GM18951 (cell line): ENCODE data around the gene EFCAB13.

Source experiments
- POLR2A ChIP-seq: IDR thresholded peaks from 4 replicates; pipeline ENCODE4 v1.6.1; 2011; ENCODE audit warnings: mild to moderate bottlenecking; ENCODE audit not compliant: insufficient read length, insufficient read depth; ENCODE audit errors: extremely low read depth
- in situ Hi-C: fragments of 300-500 bp; cut with MboI; formaldehyde crosslinking; loops from one replicate; pipeline ENCODE4 v1.12.0; 2022; ENCODE audit warnings: low sequenced_read_pairs, mixed read lengths, inconsistent platforms; ENCODE audit not compliant: unreplicated experiment

EFCAB13 gene

DNA sequence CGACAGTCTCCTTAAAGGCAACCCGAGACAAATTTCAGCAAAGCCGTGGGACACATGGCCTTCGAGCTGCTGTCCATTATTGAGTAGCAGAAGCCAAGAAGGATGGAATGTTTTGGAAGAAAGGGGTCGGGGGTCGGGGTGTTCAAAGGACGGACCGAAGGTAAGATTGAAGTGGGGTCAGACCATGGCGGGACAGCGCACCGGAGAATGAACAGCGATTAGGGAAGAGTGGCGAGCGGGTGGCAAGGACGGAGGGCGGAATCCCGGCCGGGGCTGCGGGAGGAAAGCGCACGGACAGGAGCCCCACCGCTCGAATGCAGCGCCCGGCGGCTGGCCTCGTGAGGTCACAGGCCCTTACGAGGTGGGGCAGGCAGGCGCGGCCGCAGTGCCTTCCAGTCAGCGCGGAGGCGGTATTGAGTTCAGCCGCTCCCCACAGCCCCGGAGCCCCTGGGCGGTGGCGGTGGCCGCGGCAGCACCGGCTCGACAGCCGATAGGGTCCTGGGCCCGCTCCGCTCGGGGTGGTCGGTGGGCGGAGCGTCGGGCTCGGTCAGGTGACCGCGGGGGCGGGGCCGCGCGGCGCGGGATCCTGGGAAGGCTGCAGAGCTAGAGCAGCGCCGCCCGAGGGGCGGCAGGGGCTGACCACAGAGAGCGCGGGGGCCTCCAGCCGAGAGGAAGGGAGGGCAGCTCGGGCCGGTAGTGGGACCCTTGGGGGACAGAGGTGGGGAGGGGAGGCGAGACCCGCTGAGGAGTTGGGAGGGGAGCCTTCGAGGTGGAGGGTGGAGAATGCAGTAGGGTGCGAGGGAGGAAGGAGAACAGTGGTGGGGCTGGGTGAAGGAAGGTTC, at the start of gene EFCAB13:
Gene EFCAB13, plus strand, starts transcription at position 574 of the 842 bp plus-strand sequence. CDS start 4,399 bp downstream, outside the sequence.
- in situ Hi-C loops: no loop called here
- peak; percentile 93 for TF ChIP-seq POLR2A

GRCh38 chr17:47274319-47275069, 49.3 kb upstream of the EFCAB13 start:
- in situ Hi-C loops: no loop called here
- no peak for TF ChIP-seq POLR2A

DNA sequence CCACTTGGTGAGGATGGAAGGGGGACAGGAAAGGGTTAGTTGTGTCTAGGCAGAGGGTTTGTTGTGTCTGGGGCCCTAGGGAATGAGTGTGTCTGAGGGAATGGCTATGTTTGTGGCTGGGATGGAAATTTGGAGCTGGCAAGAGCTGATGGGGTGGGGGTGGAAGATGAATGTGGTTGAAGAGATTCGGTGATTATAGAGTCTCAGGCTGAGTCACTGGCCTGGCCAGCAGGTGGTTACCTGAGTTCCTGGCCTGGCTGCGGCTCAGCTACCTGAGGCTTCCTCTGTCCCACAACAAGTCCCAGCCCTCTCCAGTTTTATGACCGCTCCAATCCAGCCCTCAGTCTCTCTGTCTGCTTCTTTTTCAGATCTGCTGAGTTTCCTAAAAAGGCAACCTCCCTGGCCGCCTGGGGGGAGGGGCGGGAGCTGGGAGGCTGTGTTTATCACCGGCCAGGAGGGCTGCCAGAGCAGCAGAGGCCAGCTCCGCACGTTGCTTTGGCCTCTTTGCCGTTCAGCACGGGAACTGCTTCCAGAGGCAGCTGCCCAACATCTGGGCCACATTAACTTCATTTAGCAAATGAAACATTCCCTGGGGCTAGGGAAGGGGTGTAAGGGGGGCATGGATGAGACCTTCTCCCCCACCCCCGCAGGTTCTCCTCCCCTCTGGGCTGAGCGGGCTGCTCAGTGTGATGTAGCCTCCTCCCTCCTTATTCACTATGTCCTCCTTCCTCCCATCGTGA, 48.3 kb upstream of the EFCAB13 start:
- no peak for TF ChIP-seq POLR2A

DNA sequence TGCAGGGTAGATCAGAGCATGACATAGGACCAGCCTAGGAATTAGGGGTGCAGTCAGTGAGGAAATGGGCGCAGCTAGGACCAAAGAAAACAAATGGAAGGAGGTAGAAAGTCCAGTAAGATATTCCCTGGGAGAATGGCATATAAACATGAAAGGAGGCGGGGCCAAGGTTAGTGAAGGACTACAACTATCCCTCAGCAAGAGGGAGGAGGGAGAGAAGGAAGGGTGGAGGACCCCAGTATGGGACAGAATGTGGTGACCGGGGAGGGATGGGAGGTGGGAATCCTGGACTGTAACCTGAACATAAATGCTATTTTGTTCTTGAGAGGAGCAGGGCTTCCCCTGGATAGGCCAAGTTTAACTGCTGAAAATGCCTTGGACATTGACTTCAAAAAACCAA, 47.3 kb upstream of the EFCAB13 start:
- in situ Hi-C loops: no loop called here
- no peak for TF ChIP-seq POLR2A

More for the DNA sequence above, 48.3 kb upstream of the EFCAB13 start:
- in situ Hi-C loops: no loop called here

- no peak for TF ChIP-seq POLR2A
- in situ Hi-C loops: no loop called here
Measured at GRCh38 chr17:47276868-47277267, 46.9 kb upstream of the EFCAB13 start.

GRCh38 chr17:47277921-47278320, 45.8 kb upstream of the EFCAB13 start:
- TF ChIP-seq POLR2A: no peak
- in situ Hi-C loops: no loop called here

DNA sequence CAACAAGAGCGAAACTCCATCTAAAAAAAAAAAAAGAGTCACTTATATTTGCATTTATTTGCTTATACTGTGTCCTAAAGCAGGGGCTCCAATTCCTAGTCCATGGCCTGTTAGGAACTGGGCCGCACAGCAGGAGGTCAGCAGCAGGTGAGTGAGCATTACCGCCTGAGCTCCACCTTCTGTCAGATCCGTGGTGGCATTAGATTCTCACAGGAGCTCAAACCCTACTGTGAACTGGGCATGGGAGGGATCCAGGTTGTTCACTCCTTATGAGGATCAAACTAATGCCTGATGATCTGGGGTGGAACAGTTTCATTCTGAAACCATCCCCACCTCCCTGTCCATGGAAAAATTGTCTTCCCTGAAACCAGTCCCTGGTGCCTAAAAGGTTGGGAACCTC, 45.2 kb upstream of the EFCAB13 start:
- TF ChIP-seq POLR2A: no peak
- in situ Hi-C loops: no loop called here

DNA sequence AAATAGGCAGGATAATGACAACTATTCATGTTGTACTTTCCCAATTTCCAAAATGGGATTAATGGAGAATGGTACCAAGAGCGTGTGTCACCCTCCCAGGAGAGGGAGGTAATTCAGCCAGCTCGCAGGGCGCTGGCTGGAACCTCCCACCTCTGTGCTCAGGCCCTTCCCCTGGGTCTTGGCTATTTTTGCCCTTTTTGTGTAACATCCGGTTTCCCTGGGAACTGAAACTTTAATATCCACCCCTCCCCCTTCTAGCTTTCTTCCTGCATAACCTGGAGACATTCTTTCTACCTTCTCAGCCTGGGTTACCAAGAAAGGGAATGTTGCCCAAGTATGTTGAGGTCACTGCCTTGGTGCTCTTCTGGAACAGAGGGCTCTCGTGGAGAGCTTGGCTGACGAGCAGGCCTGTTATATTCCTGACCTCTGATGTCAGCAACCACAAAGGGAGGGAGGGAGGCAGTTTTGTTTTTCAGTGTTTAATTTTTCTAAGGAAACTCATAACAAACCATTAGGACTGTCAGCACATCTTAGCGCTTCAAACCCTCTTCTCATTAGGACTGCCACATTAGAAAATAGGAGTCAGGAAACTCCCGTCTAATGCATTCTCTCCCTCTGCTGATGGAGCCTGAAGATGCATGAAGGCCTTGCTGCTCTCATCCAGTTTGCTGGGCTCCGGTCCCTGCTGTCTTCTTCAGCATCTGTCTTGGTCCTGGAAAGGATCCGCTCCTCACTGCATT, 44.5 kb upstream of the EFCAB13 start:
- peak; percentile 29 for TF ChIP-seq POLR2A
- in situ Hi-C loops: no loop called here

GRCh38 chr17:47280072-47280811, 43.5 kb upstream of the EFCAB13 start:
- no peak for TF ChIP-seq POLR2A
- in situ Hi-C loops: no loop called here

DNA sequence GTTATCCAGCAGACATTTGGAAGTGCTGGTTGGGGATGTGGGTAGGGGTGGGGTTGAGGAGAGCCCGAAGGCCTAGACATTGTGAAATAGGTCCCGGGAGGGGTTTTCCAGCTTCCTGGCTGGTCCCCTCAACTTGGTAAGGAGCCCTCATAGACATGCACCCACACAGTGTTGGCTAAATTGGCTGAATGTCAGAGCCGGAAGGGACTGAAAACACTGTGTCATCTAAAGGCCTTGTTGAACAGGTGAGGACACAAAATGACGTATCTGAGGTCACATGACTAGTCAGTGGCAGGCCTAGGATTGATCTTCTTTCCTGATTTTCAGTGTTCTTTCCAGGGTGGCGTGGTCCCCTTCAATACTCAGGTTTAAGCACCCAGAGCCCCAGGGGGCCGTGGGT, 42.5 kb upstream of the EFCAB13 start:
- in situ Hi-C loops: no loop called here

GRCh38 chr17:47285003-47285402, 38.8 kb upstream of the EFCAB13 start:
- in situ Hi-C loops: no loop called here
- TF ChIP-seq POLR2A: no peak

More for the DNA sequence above, 42.5 kb upstream of the EFCAB13 start:
- TF ChIP-seq POLR2A: no peak
